Measurements from ENCODE around the gene RREB1.

DNA sequence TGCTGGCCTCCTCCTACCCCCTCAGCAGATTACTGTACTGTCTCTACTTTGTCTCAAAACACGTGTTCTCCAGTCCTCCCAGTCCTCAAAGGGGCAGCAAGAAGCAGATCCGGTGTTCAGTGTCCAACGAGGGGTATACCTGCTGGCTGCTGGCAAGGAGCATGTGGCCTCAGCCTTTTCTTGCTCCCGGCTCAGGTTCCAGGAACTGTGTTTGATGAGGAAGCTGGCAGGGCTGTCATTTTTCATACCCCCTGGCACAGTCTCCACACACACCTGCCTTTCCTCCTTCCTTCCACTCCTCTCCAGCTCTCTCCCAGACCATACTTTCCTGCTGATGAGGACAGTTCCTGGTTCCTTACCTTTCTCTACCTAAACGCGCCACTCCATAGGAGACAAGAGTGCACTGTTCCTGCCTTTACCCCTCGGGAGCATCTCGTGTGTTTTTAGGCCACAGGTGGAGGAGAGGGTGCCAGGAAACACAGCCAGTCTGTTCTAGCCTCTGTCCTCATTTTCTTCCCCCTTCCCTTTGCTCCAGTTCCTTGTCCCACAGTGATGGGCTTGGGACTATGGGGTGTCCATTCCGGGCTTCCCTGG, 128.0 kb downstream of the RREB1 start:
- TF ChIP-seq, protein P1, sequence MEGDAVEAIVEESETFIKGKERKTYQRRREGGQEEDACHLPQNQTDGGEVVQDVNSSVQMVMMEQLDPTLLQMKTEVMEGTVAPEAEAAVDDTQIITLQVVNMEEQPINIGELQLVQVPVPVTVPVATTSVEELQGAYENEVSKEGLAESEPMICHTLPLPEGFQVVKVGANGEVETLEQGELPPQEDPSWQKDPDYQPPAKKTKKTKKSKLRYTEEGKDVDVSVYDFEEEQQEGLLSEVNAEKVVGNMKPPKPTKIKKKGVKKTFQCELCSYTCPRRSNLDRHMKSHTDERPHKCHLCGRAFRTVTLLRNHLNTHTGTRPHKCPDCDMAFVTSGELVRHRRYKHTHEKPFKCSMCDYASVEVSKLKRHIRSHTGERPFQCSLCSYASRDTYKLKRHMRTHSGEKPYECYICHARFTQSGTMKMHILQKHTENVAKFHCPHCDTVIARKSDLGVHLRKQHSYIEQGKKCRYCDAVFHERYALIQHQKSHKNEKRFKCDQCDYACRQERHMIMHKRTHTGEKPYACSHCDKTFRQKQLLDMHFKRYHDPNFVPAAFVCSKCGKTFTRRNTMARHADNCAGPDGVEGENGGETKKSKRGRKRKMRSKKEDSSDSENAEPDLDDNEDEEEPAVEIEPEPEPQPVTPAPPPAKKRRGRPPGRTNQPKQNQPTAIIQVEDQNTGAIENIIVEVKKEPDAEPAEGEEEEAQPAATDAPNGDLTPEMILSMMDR (IDR thresholded peaks at IDR 0.05), result no peak
- no peak for TF ChIP-seq POLR2A (IDR thresholded peaks at IDR 0.05)

Data from testis (tissue), 2 donors.